Right renal cortex interstitium (tissue), 3 donors: Measurements from ENCODE around the gene CASD1. TPM values are rescaled to one million over a fixed set of nuclear protein-coding genes. Genes with fewer than 3 reads are reported as not detected.

Experiments
- DNase-seq, 3 donors: peaks; one replicate each; pipeline ENCODE4 v3.0.0-alpha.2; 2013; ENCODE audit warnings: low read depth in 3 of 3, low spot score in 2 of 3
- polyA plus RNA-seq, 3 donors: library from polyadenylated mRNA; unstranded; fragments of 120-200 nt; gene quantifications; one replicate each; pipeline ENCODE4 v1.2.1, GENCODE V29; 2013; ENCODE audit not compliant: insufficient read length in 3 of 3

CASD1 gene
- polyA plus RNA-seq, 3 donors: 43.0 to 45.8 (median 43.4) TPM

DNA sequence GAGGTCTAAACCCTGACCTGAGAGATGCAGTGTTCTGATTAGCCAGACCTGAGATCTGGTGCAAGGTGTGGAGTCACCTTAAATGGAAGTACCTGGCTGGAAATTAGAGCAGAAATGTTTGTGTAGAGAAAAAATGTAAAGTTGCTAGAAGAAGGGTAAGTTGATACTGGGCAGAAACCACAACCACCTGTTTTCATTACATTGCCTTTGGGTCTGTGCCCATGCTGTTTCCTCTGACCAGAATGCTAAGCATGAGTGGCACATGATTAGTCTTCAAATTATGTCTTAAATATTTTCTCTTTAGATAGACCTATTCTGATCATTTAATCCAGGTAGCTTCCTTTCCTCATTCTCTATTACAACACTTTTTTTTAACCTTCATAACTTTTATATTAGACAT, 69.0 kb downstream of the CASD1 start:
- DNase-seq: no peak

- no peak for DNase-seq
Observed at GRCh38 chr7:94579470-94579869, 69.9 kb downstream of the CASD1 start.

GRCh38 chr7:94580601-94581000, 71.0 kb downstream of the CASD1 start:
- no peak for DNase-seq

DNA sequence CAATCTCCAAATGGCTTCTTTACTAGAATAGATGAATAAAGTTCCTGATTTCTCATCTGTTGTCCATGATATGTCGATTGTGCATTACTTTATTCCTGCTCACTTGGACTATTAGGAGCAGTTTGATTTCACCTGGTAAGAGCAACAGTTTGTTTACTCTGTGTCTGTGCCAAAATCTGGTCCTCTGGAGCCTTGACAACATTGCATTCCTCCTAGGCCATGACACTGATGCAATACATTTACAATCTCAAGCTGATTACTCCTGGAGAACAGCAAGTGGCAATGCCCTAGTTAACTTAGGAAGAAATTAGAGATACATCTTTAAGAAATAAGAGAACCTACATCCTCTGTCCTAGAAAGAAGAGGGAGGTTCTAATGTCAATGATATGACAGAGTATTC, 74.5 kb downstream of the CASD1 start:
- DNase-seq: no peak

GRCh38 chr7:94588075-94588474, 78.5 kb downstream of the CASD1 start:
- DNase-seq: no peak

- no peak for DNase-seq
Observed at GRCh38 chr7:94590526-94591162, 81.0 kb downstream of the CASD1 start.

DNA sequence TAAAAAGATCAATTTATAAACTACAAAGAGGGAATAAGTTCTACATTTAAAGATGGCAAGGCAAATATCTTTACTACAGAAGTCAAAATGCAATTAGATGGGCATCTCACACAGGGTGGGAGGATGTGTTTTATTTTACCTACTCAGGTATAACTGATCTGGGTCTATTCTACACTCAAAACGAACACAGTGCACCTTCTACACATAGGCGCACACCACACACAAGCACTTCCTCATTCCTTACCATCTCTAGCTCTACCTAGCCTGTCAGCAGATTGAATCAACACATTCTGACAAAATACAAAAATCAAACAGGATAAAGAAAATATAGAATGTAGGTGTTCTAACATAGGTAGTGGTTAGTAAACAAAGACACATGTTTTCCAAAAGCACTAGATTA, 81.6 kb downstream of the CASD1 start:
- no peak for DNase-seq

GRCh38 chr7:94594882-94595281, 85.3 kb downstream of the CASD1 start:
- no peak for DNase-seq

DNA sequence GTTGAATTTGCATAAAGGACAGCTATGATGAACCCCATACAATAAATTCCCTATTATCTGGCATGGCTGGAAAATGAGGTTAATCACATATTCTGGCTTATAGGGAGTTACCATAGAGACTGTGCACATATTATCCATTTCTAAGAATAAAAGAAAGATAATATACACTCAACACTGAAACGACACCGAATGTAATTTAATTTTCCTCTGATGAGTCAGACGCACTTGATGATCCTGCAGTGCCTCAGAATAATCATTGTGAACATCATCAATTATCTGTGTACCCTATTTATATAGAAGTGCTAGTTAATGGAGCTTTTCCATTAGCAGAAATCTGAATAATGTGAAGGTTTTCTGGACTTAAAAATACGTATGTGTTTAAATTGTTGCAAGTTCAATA, 86.1 kb downstream of the CASD1 start:
- DNase-seq: no peak

DNA sequence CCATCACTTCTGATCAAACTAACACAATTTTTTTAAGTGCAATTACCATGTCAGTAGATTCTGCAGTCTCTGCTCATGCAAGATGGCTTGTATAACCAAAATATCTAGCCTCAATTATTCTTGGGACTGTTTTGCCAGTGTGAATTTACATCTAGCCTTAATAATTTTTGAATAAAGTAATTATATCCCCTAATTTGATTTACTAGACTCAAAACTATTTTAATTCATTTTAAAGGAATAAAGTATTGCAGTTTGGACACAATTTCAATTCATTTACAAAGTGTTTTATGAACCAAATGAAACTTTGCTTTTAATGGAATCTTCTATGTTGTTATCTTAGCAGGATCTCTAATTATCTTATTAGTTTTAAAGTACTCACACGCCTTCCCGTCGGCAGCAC, 90.7 kb downstream of the CASD1 start:
- DNase-seq: no peak

- no peak for DNase-seq
Observed at GRCh38 chr7:94602181-94602580, 92.6 kb downstream of the CASD1 start.

GRCh38 chr7:94605031-94605430, 95.4 kb downstream of the CASD1 start:
- no peak for DNase-seq

Other genes starting within 250 kb of the CASD1 start
- gene COL1A2, start 114.9 kb upstream of the CASD1 start, polyA plus RNA-seq: 100 to 1,000 TPM; 651 to 746 (median 703) TPM
- 100 to 1,000 TPM; 101 to 114 (median 110) TPM for gene SGCE, start 146.3 kb downstream of the CASD1 start, polyA plus RNA-seq